22Rv1 (cell line): ENCODE measurements around the gene PARD6G.

Experiments
- H3K27ac ChIP-seq: fragments of 450-650 bp; 2 replicates; pipeline ENCODE4 v1.5.1; 2017
- ZFX ChIP-seq: fragments of 450-650 bp; IDR thresholded peaks from 2 replicates; pipeline ENCODE4 v1.6.1; 2017; ENCODE audit warnings: antibody characterized with exemption, borderline replicate concordance
- TF ChIP-seq, protein P1 (sequence below): fragments of 450-650 bp; IDR thresholded peaks from 2 replicates; pipeline ENCODE4 v1.5.1; 2017; ENCODE audit warnings: mild to moderate bottlenecking

Gene PARD6G

DNA sequence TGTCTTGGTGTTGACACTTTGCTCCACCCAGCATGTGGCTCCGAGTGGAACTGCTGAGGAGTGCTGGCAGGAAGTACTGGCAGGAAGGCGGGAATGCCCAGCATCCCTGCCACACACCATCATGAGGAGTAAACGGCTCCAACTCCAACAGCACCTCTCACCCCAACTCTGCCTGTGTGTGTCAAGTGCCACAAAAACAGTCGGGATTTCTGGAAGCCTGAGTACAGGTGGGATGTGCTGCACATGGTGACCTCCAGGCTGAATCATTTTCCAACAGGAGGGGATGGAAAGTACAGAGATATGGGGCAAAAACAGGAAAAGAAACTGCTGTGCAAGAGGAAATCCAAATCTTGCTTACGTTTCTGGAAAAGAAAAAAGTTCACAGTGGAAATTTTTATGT is 53.6 kb downstream of the PARD6G start:
- no peak for TF ChIP-seq ZFX
- TF ChIP-seq, protein P1, sequence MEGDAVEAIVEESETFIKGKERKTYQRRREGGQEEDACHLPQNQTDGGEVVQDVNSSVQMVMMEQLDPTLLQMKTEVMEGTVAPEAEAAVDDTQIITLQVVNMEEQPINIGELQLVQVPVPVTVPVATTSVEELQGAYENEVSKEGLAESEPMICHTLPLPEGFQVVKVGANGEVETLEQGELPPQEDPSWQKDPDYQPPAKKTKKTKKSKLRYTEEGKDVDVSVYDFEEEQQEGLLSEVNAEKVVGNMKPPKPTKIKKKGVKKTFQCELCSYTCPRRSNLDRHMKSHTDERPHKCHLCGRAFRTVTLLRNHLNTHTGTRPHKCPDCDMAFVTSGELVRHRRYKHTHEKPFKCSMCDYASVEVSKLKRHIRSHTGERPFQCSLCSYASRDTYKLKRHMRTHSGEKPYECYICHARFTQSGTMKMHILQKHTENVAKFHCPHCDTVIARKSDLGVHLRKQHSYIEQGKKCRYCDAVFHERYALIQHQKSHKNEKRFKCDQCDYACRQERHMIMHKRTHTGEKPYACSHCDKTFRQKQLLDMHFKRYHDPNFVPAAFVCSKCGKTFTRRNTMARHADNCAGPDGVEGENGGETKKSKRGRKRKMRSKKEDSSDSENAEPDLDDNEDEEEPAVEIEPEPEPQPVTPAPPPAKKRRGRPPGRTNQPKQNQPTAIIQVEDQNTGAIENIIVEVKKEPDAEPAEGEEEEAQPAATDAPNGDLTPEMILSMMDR = no peak
- no peak overlapping the region for H3K27ac ChIP-seq

DNA sequence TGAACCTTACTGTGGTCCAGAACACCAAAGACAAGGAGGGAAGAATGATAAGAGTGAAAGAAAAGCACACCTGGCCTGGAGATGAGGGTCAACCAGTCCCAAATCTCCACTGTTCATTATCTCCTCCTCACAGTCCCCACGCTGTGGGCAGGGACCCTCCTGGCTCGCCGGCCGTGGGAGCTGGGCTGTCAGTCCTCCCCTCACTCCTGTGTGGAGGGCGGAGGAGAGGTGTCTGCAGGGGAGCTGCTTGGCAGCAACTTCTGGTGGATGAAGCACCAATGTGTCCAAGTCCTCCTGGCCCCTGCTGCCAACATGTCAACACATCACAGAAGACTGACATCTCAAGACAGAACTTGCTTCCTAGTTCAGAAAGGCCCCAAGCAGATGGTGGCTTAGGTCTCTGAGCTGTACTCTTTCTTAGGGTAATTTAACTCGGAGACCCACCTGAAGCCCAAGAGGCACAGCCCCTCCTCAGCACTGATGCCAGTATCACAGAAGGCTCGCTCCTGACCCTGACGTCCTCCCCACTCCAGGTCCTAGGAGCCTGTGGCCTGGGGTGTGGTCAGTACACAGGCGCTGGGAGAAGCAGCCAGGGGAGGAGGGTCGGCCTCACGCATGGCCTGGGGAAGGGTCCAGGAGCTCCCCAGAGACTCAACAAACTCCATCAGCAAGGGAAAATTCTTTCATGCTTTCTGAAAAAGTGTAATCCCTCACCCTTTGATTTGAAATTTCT is 54.5 kb downstream of the PARD6G start:
- no peak overlapping the region for H3K27ac ChIP-seq
- TF ChIP-seq, protein P1 = no peak
- no peak for TF ChIP-seq ZFX

DNA sequence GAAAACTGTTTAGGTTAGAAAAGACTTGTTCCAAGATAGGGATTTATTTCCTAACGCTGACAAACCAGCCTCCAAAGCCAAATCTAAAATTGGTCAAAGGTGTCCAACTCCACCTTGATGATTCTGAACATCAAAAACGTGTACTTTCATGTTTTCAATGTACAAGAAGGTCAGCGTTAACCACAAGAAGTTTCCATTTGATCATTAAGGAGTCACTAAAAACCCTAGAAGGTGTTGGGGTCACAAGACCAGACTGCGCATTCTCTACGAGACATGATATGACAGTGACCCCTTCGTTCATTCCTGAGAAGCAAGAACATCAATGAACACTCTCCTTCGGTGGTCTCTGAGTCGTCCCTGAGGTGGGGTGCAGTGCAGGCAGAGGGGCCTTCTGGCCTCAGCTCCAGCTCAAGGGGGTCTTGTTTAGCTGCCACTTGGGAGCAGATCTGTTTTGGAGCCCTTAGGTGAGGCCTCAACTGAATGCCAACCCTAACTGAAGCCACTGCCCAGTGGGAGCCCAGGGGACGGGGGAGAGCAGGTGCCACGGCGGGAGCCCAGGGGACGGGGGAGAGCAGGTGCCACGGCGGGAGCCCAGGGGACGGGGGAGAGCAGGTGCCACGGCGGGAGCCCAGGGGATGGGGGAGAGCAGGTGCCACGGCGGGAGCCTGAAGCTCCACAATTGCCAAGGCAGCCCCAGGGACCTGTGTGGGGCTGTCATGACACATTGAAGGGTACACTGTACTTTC is 55.2 kb downstream of the PARD6G start:
- H3K27ac ChIP-seq = no peak overlapping the region
- TF ChIP-seq, protein P1 = no peak
- TF ChIP-seq ZFX = no peak

DNA sequence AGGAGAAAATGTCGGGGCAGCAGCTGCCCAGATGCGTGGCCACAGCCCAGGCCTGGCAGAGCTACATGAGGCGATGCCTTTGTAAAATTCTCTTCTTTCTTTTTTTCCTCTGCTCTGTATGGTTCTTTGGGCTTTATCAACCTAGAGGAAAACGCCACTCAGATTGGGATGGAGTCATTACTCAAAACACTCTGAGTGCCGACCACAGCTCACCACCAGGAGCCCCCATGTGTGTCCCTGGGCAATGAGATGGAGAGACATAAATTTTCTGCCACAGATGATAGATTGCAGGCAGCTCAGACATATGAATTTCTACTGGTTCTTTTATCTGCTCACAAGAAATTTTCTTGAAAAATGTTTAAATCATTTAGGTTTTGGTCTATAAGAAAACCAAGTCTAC is 56.0 kb downstream of the PARD6G start:
- TF ChIP-seq ZFX = no peak
- TF ChIP-seq, protein P1 = no peak
- no peak overlapping the region for H3K27ac ChIP-seq

DNA sequence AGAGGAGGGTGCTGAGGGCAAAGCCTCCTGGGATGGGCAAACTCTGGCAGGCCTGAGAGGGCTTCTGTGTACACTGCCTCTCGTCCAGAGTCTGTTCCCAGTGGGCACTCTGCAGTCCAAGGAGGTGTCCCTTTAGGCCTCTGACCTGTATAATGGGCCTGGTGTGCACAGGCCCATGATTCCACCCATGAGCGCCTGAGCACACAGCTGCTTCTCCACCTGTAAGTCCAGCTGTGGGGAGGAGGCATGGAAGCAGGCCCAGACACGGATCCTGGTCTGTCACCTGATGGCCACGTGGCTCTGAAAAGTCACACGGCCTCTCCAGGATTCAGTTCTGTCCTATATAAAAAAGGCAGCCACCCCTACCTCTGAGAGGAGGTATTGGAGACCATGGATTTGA is 57.0 kb downstream of the PARD6G start:
- H3K27ac ChIP-seq = no peak overlapping the region
- TF ChIP-seq, protein P1 = no peak
- no peak for TF ChIP-seq ZFX

DNA sequence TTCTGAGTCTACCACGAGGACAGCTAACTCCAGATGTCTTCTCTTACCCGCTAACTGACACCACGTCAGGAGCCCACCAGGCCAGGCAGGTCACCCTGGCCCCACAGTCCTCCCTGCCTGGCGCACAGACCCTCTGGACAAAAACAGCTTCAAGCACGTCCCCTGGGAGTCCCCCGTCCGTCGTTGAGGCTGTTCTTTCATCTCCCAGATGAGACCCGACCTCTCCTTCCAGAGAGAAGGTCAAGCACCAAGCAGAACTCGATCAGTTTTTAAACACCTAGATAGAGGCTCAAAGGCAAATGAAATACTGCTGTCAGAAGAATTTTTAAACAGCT is 57.8 kb downstream of the PARD6G start:
- no peak overlapping the region for H3K27ac ChIP-seq
- TF ChIP-seq ZFX = no peak
- TF ChIP-seq, protein P1 = no peak
